Measurements from ENCODE around the gene RAB34. TPM values are rescaled to one million over a fixed set of nuclear protein-coding genes. Genes with fewer than 3 reads are reported as not detected.

The RAB34 gene
- total RNA-seq, 1 donor from 2014 or later, result 63.5 TPM

- intact Hi-C loops (cut with DNase I), result no loop called here
- no peak for DNase-seq
- Histone ChIP-seq H3K4me1 (no peaks in the 10 kb centered on the region), H3K36me3 (peaks cover 100% of the 10 kb centered on the region), H3K9me3 (no peaks in the 10 kb centered on the region), H3K27ac (no peak overlapping the region), H3K4me3 (no peak overlapping the region), H3K27me3 (no peaks in the 10 kb centered on the region)
- TF ChIP-seq CTCF (IDR thresholded peaks at IDR 0.05), result no peak
- no peak for ATAC-seq
These were observed 28.7 kb downstream of the RAB34 start for GRCh38 chr17:28689011-28689410.

- H3K27me3 ChIP-seq, result no peaks in the 10 kb centered on the region
- DNase-seq (no peak), ATAC-seq (no peak)
- H3K4me1 ChIP-seq, result no peaks in the 10 kb centered on the region
- no peak overlapping the region for H3K4me3 ChIP-seq
- no peak for TF ChIP-seq CTCF (IDR thresholded peaks at IDR 0.05)
- H3K27ac ChIP-seq, result no peak overlapping the region
- peaks cover 100% of the 10 kb centered on the region for H3K36me3 ChIP-seq
- intact Hi-C loops (cut with DNase I), result no loop called here
- no peaks in the 10 kb centered on the region for H3K9me3 ChIP-seq
These were observed 29.2 kb downstream of the RAB34 start for GRCh38 chr17:28688481-28688880.

GRCh38 chr17:28686296-28686695 lies 31.4 kb downstream of the RAB34 start:
- Histone ChIP-seq H3K4me1 (no peaks in the 10 kb centered on the region), H3K36me3 (peaks cover 100% of the 10 kb centered on the region), H3K4me3 (no peak overlapping the region), H3K9me3 (no peaks in the 10 kb centered on the region), H3K27me3 (no peaks in the 10 kb centered on the region), H3K27ac (no peak overlapping the region)
- TF ChIP-seq CTCF (IDR thresholded peaks at IDR 0.05), result no peak
- intact Hi-C loops (cut with DNase I), result no loop called here
- ATAC-seq (no peak), DNase-seq (no peak)

- ATAC-seq, result no peak
- no peak for DNase-seq
- peaks cover 100% of the 10 kb centered on the region for H3K36me3 ChIP-seq
- no peak overlapping the region for H3K4me3 ChIP-seq
- H3K27me3 ChIP-seq, result no peaks in the 10 kb centered on the region
- no peaks in the 10 kb centered on the region for H3K4me1 ChIP-seq
- H3K27ac ChIP-seq, result no peak overlapping the region
- no peak for TF ChIP-seq CTCF (IDR thresholded peaks at IDR 0.05)
- no peaks in the 10 kb centered on the region for H3K9me3 ChIP-seq
- intact Hi-C loops (cut with DNase I), result no loop called here
These were observed 32.3 kb downstream of the RAB34 start for GRCh38 chr17:28685366-28685765.

- DNase-seq, result no peak
- Histone ChIP-seq H3K36me3 (peaks cover 100% of the 10 kb centered on the region), H3K27me3 (no peaks in the 10 kb centered on the region), H3K9me3 (no peaks in the 10 kb centered on the region), H3K27ac (no peak overlapping the region), H3K4me1 (no peaks in the 10 kb centered on the region), H3K4me3 (no peak overlapping the region)
- peak; percentile 33 for ATAC-seq
- intact Hi-C loops (cut with DNase I), result no loop called here
- no peak for TF ChIP-seq CTCF (IDR thresholded peaks at IDR 0.05)
These were observed 32.7 kb downstream of the RAB34 start for GRCh38 chr17:28684963-28685362.

GRCh38 chr17:28682655-28683054 lies 35.0 kb downstream of the RAB34 start:
- Histone ChIP-seq H3K4me3 (no peak overlapping the region), H3K9me3 (no peaks in the 10 kb centered on the region), H3K4me1 (no peaks in the 10 kb centered on the region), H3K27me3 (no peaks in the 10 kb centered on the region), H3K27ac (no peak overlapping the region), H3K36me3 (peaks cover 100% of the 10 kb centered on the region)
- no peak for TF ChIP-seq CTCF (IDR thresholded peaks at IDR 0.05)
- DNase-seq (no peak), ATAC-seq (no peak)
- intact Hi-C loops (cut with DNase I), result no loop called here
